ENCODE results near the gene LRRC36.
A peak's percentile ranks its signal among the peaks of the same experiment; 100 is the strongest.
"Not testable (repeated sequence)": the region's sequence is repeated elsewhere in the genome, so short reads cannot be mapped to it uniquely, and the experiment has no call there.

LRRC36 gene

GRCh38 chr16:67345401-67345800 lies 18.8 kb downstream of the LRRC36 start:
- no peak for DNase-seq

GRCh38 chr16:67346341-67346740 lies 19.7 kb downstream of the LRRC36 start:
- DNase-seq, result no peak

- peak; percentile 37 for DNase-seq
Measured at GRCh38 chr16:67349172-67349571, 22.6 kb downstream of the LRRC36 start.

GRCh38 chr16:67350324-67350723 lies 23.7 kb downstream of the LRRC36 start:
- DNase-seq, result no peak

DNA sequence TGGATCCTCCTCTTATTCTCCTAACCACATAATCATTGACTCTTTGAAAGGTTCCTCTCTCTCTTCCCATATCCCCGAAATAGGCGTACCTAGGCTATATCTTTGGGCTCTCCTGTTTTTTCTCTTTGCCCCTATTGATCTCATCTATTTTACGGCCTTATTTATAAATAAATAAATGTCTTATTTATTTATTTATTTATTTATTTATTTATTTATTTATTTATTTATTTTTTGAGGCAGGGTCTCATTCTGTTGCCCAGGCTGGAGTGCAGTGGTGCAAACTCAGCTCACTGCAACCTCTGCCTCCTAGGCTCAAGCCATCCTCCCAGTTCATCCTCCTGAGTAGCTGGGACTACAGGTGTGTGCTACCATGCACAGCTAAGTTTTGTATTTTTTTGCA lies 25.8 kb downstream of the LRRC36 start:
- DNase-seq, result not testable (repeated sequence)

- DNase-seq, result no peak
Measured at GRCh38 chr16:67356396-67356795, 29.8 kb downstream of the LRRC36 start.

GRCh38 chr16:67357561-67357960 lies 30.9 kb downstream of the LRRC36 start:
- no peak for DNase-seq

GRCh38 chr16:67359540-67360269 lies 33.1 kb downstream of the LRRC36 start:
- not testable (repeated sequence) for DNase-seq

GRCh38 chr16:67361038-67361437 lies 34.4 kb downstream of the LRRC36 start:
- DNase-seq, result no peak

- no peak for DNase-seq
Measured at GRCh38 chr16:67364600-67365235, 38.1 kb downstream of the LRRC36 start.

DNA sequence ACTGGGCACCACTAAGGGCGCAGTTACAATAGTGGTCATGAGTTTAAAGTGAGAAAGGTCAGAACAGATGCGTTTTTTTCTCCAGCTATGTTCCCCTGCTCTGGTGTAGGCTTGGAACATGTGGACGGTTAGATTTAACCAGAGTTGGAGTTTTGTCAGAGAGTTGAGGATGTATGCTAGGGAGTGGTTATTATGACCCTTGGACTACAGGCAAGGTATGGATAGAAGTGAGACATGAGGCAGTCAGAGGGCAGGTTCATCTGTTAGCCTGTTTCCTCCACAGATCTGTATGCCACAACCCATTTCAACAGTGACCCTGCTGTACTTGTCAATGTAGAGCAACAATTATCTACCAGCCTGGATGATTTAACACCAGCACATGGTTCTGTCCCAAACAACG lies 44.0 kb downstream of the LRRC36 start:
- DNase-seq, result no peak

- DNase-seq, result peak; percentile 45
Measured at GRCh38 chr16:67372664-67373063, 46.0 kb downstream of the LRRC36 start.

DNA sequence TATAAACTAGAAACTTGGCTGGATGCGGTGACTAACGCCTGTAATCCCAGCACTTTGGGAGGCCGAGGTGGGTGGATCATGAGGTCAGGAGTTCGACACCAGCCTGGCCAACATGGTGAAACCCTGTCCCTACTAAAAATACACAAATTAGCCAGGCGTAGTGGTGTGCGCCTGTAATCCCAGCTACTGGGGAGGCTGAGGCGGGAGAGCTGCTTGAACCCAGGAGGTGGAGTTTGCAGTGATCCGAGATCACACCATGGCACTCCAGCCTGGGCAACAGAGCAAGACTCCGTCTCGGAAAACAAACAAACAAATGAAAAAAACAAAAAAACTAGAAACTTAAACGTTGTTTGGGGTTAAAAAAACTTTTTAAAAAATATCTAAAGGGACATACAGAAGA lies 49.4 kb downstream of the LRRC36 start:
- not testable (repeated sequence) for DNase-seq

- DNase-seq, result no peak
Measured at GRCh38 chr16:67378642-67379041, 52.0 kb downstream of the LRRC36 start.

- DNase-seq, result no peak
Measured at GRCh38 chr16:67383284-67383683, 56.7 kb downstream of the LRRC36 start.

- no peak for DNase-seq
Measured at GRCh38 chr16:67384778-67385510, 58.3 kb downstream of the LRRC36 start.

- DNase-seq, result no peak
Measured at GRCh38 chr16:67386861-67387455, 60.3 kb downstream of the LRRC36 start.

DNA sequence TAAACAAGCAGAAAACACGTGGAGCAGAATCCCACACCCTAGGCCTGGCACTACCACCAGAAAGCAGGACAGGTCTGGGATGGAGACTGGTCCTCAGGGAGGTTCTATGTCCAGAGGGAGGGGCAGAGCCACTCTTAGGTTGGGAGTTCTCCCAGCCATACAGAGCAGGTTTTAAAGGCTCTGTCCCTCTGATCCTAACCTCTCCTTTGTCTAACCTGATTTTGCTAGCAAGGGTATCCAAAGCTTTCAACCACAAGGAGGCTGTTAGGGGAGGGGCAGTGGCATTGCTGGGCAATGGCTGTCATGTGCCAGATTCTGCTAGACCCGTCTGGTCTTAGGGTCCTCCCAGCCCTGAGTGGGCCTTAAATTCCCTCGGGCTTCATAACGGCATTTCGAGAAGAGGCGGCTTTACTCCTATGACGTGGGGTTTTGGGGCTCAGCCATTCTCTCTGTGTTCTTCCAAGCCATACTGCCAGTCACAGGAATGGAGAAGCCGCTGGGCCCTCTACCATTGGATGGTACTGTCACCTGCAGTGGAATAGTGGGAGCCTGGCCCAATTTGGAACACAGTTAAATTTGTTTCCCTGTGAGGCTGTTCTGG lies 61.0 kb downstream of the LRRC36 start:
- DNase-seq, result no peak

DNA sequence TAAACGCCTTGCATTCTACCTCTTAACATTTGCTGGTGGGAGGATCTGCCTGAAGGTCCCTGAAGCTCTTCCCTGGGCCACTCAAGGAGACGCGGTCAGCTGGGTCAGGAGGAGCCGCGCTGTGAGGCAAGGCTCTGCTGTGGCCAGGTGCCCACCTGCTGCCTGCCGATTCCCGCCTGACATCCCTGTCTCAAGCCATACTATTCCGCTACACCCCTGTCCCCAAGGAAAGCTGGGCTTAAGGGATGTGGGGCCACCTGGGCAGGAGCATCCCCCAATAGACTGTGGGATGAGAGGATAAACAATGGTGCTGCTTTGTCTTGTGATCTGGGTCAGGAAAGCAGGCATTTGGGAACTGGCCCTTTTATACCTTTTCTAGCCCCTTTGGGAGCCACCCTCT lies 61.6 kb downstream of the LRRC36 start:
- no peak for DNase-seq

DNA sequence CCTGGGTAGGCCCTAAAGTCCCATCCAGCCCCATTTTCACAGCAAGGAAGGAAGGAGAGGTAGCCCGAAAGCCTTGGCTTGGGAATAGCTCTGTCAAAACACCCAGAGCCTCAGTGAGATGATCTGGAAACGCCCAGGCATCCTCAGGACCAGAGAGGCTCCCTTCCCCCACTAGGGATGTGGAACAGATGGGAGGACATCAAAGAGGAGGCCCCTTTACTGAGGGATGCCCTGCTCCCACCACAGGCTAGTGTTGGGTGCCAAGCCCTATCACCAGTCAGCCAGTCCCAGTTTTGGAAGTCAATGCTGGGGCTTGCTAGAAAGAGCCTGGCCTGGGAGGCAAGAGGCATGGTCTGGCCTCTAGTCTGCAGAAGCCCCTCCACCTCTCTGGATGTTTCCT lies 62.0 kb downstream of the LRRC36 start:
- DNase-seq, result no peak

- no peak for DNase-seq
Measured at GRCh38 chr16:67389911-67390815, 63.5 kb downstream of the LRRC36 start.

DNA sequence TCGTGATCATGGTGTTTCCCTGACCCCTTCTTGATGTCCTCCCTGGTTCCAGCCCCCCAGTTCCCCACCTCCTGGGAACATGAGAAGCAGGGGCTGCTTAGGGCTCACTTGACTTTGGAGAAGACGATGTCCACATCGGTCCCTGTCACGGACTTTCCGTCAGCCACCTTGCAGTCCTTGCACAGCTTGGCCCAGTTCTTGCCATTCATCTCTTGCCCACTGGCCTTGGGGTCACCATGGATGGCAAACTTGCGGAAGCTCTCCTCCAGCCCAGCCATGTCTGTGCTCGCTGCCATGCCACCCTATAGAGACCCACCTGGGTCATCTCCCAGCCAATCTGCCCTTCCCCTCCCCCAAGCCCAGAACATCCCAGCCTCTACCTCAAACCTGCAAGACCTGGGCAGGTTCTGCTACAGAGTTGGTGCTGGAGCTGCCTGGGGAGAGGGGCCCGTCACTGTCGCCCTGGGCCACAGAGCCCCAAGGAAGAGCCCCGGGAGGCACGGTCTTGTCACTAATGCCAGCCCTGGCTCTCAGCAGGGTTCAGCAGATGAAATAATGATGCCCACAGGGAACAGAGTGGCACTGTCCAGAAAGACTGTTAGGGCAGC lies 64.3 kb downstream of the LRRC36 start:
- DNase-seq, result no peak

Measured in HCEC 1CT (cell line).